Measurements from ENCODE around the gene SLC39A12. TPM values are rescaled to one million over a fixed set of nuclear protein-coding genes. Genes with fewer than 3 reads are reported as not detected.

Gene SLC39A12
- total RNA-seq, 1 experiment from 2014 or later, result not detected

DNA sequence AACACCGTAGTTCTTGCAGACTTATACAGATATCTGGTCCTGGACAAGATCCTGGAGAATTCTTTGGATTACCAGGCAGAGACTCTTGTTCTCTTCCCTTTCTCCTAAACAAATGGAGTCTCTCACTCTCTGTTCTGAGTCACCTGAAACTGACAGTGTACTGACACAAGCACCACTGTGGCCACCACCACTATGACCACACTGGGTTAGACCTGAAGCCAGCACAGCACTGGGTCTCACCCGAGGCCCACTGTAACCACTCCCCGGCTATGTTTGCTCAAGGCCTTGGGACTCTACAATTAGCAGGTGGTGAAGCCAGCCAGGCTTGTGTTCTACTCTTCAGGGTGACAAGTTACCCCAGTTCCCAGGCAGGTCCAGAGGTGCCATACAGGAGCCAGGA is 22.8 kb downstream of the SLC39A12 start:
- peaks cover 10% of the 10 kb centered on the region for H3K9me3 Mint-ChIP-seq
- ChIA-PET POLR2A (no interaction called here), CTCF (no interaction called here)
- DNase-seq (ENCODE audit: low spot score) (no peak), ATAC-seq (no peak)
- H3K4me1 Mint-ChIP-seq, result no peaks in the 10 kb centered on the region
- H3K27ac Mint-ChIP-seq, result no peak overlapping the region
- H3K4me3 Mint-ChIP-seq, result no peak overlapping the region
- no peaks in the 10 kb centered on the region for H3K36me3 Mint-ChIP-seq
- no peaks in the 10 kb centered on the region for H3K27me3 Mint-ChIP-seq (ENCODE audit: low read depth)
- no peak for TF ChIP-seq ZNF219 (CRISPR knock-in tag; IDR thresholded peaks at IDR 0.05; ENCODE audit: borderline replicate concordance)
- TF ChIP-seq TEAD1 (CRISPR knock-in tag; IDR thresholded peaks at IDR 0.05), result no peak
- TF ChIP-seq, protein P1, sequence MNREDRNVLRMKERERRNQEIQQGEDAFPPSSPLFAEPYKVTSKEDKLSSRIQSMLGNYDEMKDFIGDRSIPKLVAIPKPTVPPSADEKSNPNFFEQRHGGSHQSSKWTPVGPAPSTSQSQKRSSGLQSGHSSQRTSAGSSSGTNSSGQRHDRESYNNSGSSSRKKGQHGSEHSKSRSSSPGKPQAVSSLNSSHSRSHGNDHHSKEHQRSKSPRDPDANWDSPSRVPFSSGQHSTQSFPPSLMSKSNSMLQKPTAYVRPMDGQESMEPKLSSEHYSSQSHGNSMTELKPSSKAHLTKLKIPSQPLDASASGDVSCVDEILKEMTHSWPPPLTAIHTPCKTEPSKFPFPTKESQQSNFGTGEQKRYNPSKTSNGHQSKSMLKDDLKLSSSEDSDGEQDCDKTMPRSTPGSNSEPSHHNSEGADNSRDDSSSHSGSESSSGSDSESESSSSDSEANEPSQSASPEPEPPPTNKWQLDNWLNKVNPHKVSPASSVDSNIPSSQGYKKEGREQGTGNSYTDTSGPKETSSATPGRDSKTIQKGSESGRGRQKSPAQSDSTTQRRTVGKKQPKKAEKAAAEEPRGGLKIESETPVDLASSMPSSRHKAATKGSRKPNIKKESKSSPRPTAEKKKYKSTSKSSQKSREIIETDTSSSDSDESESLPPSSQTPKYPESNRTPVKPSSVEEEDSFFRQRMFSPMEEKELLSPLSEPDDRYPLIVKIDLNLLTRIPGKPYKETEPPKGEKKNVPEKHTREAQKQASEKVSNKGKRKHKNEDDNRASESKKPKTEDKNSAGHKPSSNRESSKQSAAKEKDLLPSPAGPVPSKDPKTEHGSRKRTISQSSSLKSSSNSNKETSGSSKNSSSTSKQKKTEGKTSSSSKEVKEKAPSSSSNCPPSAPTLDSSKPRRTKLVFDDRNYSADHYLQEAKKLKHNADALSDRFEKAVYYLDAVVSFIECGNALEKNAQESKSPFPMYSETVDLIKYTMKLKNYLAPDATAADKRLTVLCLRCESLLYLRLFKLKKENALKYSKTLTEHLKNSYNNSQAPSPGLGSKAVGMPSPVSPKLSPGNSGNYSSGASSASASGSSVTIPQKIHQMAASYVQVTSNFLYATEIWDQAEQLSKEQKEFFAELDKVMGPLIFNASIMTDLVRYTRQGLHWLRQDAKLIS (CRISPR knock-in tag; IDR thresholded peaks at IDR 0.05; ENCODE audit: borderline replicate concordance), result no peak
- no peak for TF ChIP-seq ETV6 (CRISPR knock-in tag; IDR thresholded peaks at IDR 0.05)
- no peak for TF ChIP-seq NFE2L1 (CRISPR knock-in tag; IDR thresholded peaks at IDR 0.05)
- TF ChIP-seq NR3C1 (CRISPR knock-in tag; conservative IDR thresholded peaks at IDR 0.05; ENCODE audit: low read depth), result no peak
- no peak for TF ChIP-seq CDX4 (CRISPR knock-in tag; IDR thresholded peaks at IDR 0.05; ENCODE audit: borderline replicate concordance)
- TF ChIP-seq FOXP4 (CRISPR knock-in tag; IDR thresholded peaks at IDR 0.05), result no peak
- TF ChIP-seq IRF2 (CRISPR knock-in tag; IDR thresholded peaks at IDR 0.05; ENCODE audit: borderline replicate concordance, low read depth), result no peak
- no peak for TF ChIP-seq RORB (CRISPR knock-in tag; IDR thresholded peaks at IDR 0.05)
- no peak for TF ChIP-seq ATF1 (CRISPR knock-in tag; IDR thresholded peaks at IDR 0.05)
- TF ChIP-seq NR1H2 (CRISPR knock-in tag; IDR thresholded peaks at IDR 0.05), result no peak
- no peak for TF ChIP-seq E2F5 (CRISPR knock-in tag; IDR thresholded peaks at IDR 0.05)
- TF ChIP-seq PRDM15 (CRISPR knock-in tag; IDR thresholded peaks at IDR 0.05), result no peak
- TF ChIP-seq SMAD4 (CRISPR knock-in tag; IDR thresholded peaks at IDR 0.05), result no peak
- TF ChIP-seq TCF7 (CRISPR knock-in tag; IDR thresholded peaks at IDR 0.05; ENCODE audit: low read depth), result no peak
- TF ChIP-seq FOXJ3 (CRISPR knock-in tag; IDR thresholded peaks at IDR 0.05; ENCODE audit: borderline replicate concordance), result no peak
- TF ChIP-seq GABPB1 (CRISPR knock-in tag; IDR thresholded peaks at IDR 0.05), result no peak
